ENCODE results near the gene MDM2.
"Not testable (repeated sequence)": the region's sequence is repeated elsewhere in the genome, so short reads cannot be mapped to it uniquely, and the experiment has no call there.

MDM2 gene

DNA sequence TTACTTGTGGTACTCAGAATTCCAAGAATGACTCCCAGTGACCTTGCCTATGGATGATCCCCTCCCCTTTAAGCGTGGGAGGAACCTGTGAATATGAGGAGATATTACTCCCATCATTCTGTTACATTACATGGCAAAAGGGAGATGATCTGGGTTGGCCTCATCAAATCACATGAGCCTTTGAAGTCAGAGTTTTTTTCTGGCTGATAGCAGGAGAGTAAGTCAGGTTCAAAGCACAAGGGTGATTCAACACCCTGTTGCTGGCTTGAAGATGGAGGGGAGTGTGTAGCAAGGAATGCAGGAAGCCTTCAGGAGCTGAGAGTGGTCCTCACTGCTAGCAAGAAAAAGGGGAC is 9.1 kb upstream of the MDM2 start:
- Histone ChIP-seq H3K27me3 (ENCODE audit: insufficient read depth, low read depth) (no peaks in the 10 kb centered on the region), H2AFZ (ENCODE audit: low read depth) (no peak overlapping the region), H3K36me3 (ENCODE audit: insufficient read depth) (no peaks in the 10 kb centered on the region), H3K4me3 (IDR thresholded peaks at IDR 0.05; ENCODE audit: insufficient read depth, low read depth, low read length) (no peak overlapping the region), H3K4me1 (ENCODE audit: low read depth, poor library complexity, severe bottlenecking) (no peaks in the 10 kb centered on the region), H4K20me1 (ENCODE audit: insufficient read depth) (no peaks in the 10 kb centered on the region), H3K4me2 (no peak overlapping the region), H3K27ac (no peak overlapping the region), H3K79me2 (ENCODE audit: insufficient read depth, low read depth) (no peaks in the 10 kb centered on the region), H3K9ac (no peak overlapping the region)
- TF ChIP-seq, protein P1, sequence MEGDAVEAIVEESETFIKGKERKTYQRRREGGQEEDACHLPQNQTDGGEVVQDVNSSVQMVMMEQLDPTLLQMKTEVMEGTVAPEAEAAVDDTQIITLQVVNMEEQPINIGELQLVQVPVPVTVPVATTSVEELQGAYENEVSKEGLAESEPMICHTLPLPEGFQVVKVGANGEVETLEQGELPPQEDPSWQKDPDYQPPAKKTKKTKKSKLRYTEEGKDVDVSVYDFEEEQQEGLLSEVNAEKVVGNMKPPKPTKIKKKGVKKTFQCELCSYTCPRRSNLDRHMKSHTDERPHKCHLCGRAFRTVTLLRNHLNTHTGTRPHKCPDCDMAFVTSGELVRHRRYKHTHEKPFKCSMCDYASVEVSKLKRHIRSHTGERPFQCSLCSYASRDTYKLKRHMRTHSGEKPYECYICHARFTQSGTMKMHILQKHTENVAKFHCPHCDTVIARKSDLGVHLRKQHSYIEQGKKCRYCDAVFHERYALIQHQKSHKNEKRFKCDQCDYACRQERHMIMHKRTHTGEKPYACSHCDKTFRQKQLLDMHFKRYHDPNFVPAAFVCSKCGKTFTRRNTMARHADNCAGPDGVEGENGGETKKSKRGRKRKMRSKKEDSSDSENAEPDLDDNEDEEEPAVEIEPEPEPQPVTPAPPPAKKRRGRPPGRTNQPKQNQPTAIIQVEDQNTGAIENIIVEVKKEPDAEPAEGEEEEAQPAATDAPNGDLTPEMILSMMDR (conservative IDR thresholded peaks at IDR 0.05; ENCODE audit: low read depth, low read length), result no peak

DNA sequence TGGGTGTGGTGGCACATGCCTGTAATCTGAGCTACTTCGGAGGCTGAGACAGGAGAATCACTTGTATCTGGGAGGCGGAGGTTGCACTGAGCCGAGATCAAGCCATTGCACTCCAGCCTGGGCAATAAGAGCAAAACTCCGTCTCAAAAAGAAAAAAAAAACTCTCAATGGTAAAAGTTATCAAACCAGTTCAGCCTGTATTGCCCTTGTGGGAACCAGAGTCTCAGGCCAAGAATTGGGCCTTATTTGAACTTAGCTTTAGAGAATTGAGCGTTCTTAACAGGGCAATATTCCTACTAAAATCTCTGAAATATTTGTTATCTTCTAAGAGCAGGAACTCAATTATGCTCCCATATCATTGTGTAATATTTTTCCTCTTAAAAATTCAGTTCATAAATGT is 7.7 kb upstream of the MDM2 start:
- no peaks in the 10 kb centered on the region for H3K4me1 ChIP-seq (ENCODE audit: low read depth, poor library complexity, severe bottlenecking)
- no peak overlapping the region for H3K4me2 ChIP-seq
- H3K4me3 ChIP-seq (IDR thresholded peaks at IDR 0.05; ENCODE audit: insufficient read depth, low read depth, low read length), result no peak overlapping the region
- no peaks in the 10 kb centered on the region for H4K20me1 ChIP-seq (ENCODE audit: insufficient read depth)
- no peak overlapping the region for H3K9ac ChIP-seq
- H3K36me3 ChIP-seq (ENCODE audit: insufficient read depth), result no peaks in the 10 kb centered on the region
- no peaks in the 10 kb centered on the region for H3K27me3 ChIP-seq (ENCODE audit: insufficient read depth, low read depth)
- no peak overlapping the region for H2AFZ ChIP-seq (ENCODE audit: low read depth)
- TF ChIP-seq, protein P1 (conservative IDR thresholded peaks at IDR 0.05; ENCODE audit: low read depth, low read length), result no peak
- no peak overlapping the region for H3K27ac ChIP-seq
- no peaks in the 10 kb centered on the region for H3K79me2 ChIP-seq (ENCODE audit: insufficient read depth, low read depth)

DNA sequence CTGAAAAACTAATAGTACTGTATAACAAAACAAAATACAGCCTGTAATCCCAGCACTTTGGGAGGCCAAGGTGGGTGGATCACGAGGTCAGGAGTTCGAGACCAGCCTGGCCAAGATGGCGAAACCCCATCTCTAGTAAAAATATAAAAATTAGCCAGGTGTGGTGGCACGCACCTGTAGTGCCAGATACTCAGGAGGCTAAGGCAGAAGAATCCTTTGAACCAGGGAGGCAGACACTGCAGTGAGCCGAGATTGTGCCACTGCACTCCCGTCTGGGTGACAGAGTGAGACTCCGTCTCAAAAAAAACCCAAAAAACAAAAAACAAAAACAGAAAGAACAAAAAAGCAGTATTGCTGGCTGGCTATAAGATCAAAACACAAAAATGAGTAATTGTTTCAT is 6.9 kb upstream of the MDM2 start:
- not testable (repeated sequence) for H3K4me3 ChIP-seq (IDR thresholded peaks at IDR 0.05; ENCODE audit: insufficient read depth, low read depth, low read length); H3K4me2 ChIP-seq; H3K36me3 ChIP-seq (ENCODE audit: insufficient read depth); H2AFZ ChIP-seq (ENCODE audit: low read depth); H3K79me2 ChIP-seq (ENCODE audit: insufficient read depth, low read depth); H3K9ac ChIP-seq; H4K20me1 ChIP-seq (ENCODE audit: insufficient read depth); H3K4me1 ChIP-seq (ENCODE audit: low read depth, poor library complexity, severe bottlenecking); H3K27ac ChIP-seq; H3K27me3 ChIP-seq (ENCODE audit: insufficient read depth, low read depth)

DNA sequence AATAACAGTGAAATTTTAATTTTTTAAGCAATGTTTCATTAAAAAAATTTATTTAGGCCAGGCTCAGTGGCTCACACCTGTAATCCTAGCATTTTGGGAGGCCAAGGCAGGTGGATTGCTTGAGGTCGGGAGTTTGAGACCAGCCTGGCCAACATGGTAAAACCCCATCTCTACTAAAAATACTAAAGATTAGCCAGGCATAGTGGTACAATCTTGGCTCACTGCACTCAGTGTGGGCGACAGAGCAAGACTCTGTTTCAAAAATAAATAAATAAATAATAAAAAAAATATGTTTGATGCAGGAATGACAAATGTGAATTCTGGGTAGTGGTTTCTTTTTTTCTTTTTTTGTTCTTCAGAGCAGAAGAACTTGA is 5.6 kb upstream of the MDM2 start:
- H3K9ac ChIP-seq, H3K4me2 ChIP-seq: not testable (repeated sequence)

DNA sequence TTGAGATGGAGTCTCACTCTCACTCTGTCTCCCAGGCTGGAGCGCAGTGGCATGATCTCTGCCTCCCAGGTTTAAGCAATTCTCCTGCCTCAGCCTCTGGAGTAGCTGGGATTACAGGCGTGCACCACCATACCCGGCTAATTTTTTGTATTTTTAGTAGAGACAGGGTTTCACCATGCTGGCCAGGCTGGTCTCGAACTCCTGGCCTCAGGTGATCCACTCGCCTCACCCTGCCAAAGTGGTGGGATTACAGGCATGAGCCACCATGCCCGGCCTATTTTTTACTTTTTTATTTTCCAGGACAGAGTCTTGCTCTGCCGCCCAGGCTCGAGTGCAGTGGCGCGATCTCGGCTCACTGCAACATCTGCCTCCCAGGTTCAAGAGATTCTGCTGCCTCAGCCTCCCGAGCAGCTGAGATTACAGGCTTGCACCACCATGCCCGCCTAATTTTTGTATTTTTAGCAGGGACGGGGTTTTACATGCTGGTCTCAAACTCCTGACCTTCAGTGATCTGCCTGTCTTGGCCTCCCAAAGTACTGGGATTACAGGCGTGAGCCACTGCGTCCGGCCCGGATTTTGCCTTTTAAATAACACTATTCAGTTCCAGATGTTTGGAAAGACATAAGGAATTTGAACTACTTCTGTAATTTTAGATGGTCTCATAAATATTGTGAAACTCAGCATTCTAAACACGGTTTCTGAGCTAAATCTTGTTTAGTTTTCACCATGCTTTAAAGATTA is 4.9 kb upstream of the MDM2 start:
- H2AFZ ChIP-seq (ENCODE audit: low read depth); H3K9ac ChIP-seq; H3K4me2 ChIP-seq; H3K27ac ChIP-seq; H3K79me2 ChIP-seq (ENCODE audit: insufficient read depth, low read depth); H3K27me3 ChIP-seq (ENCODE audit: insufficient read depth, low read depth); H3K4me3 ChIP-seq (IDR thresholded peaks at IDR 0.05; ENCODE audit: insufficient read depth, low read depth, low read length); H3K36me3 ChIP-seq (ENCODE audit: insufficient read depth); H4K20me1 ChIP-seq (ENCODE audit: insufficient read depth): not testable (repeated sequence)
- peaks cover 14% of the 10 kb centered on the region for H3K4me1 ChIP-seq (ENCODE audit: low read depth, poor library complexity, severe bottlenecking)

More for the DNA sequence above, 5.6 kb upstream of the MDM2 start:
- peaks cover 14% of the 10 kb centered on the region for H3K4me1 ChIP-seq (ENCODE audit: low read depth, poor library complexity, severe bottlenecking)
- H2AFZ ChIP-seq (ENCODE audit: low read depth); H3K79me2 ChIP-seq (ENCODE audit: insufficient read depth, low read depth); H3K4me3 ChIP-seq (IDR thresholded peaks at IDR 0.05; ENCODE audit: insufficient read depth, low read depth, low read length); H4K20me1 ChIP-seq (ENCODE audit: insufficient read depth); H3K27me3 ChIP-seq (ENCODE audit: insufficient read depth, low read depth); H3K36me3 ChIP-seq (ENCODE audit: insufficient read depth); H3K27ac ChIP-seq: not testable (repeated sequence)

DNA sequence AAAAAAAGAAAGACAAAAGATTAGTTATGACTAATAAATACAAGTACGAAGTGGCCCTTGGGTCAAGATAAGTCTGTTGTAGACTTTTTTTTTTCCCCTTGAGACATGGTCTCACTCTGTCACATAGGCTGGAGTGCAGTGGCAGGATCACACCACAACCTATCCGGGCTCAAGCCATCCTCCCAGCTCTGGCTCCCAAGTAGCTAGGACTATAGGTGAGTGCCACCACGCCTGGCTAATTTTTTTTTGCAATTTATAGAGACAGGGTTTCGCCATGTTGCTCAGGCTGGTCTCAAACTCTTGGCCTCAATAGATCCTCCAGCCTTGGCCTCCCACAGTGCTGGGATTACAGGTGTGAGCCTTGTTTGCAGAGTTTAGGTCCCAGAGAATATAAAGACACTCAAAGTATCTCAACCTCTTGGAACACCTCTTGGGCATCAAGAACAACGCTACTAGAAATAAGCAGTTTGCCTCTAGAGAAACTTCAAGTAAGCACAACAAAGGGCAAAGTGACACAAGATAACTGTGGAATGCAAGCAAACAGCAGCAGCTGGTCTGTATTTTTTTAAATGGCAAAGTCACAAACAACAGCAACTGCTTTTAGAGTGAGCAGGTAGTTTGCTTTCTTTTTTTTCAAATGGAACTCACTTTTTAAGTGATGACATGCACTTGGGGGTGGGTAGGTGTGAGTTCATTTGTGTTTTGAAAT is 3.9 kb upstream of the MDM2 start:
- Histone ChIP-seq H3K27me3 (ENCODE audit: insufficient read depth, low read depth) (no peaks in the 10 kb centered on the region), H3K9ac (no peak overlapping the region), H2AFZ (ENCODE audit: low read depth) (no peak overlapping the region), H3K4me1 (ENCODE audit: low read depth, poor library complexity, severe bottlenecking) (peaks cover 14% of the 10 kb centered on the region), H3K4me3 (IDR thresholded peaks at IDR 0.05; ENCODE audit: insufficient read depth, low read depth, low read length) (no peak overlapping the region), H3K36me3 (ENCODE audit: insufficient read depth) (no peaks in the 10 kb centered on the region), H3K79me2 (ENCODE audit: insufficient read depth, low read depth) (peaks cover 3% of the 10 kb centered on the region), H4K20me1 (ENCODE audit: insufficient read depth) (no peaks in the 10 kb centered on the region), H3K4me2 (no peak overlapping the region), H3K27ac (no peak overlapping the region)
- TF ChIP-seq, protein P1 (conservative IDR thresholded peaks at IDR 0.05; ENCODE audit: low read depth, low read length), result no peak
